A549 (cell line): Measurements from ENCODE around the gene SIGMAR1.

Experiments
- BHLHE40 ChIP-seq: IDR thresholded peaks from 2 replicates; pipeline ENCODE4 v1.6.1; 2012; ENCODE audit warnings: low read depth, low read length, inconsistent platforms
- CTCF ChIP-seq: fragments of >200 bp; sonication (Bioruptor Twin); formaldehyde crosslinking; IDR thresholded peaks from 3 replicates; pipeline ENCODE4 v1.5.1; 2016
- EP300 ChIP-seq, 2 experiments: fragments of >200 bp; sonication (Bioruptor Twin); formaldehyde crosslinking; IDR thresholded peaks; 2 replicates in 1 of 2; 3 replicates in 1 of 2; pipeline ENCODE4 v1.6.1; 2016 to 2017
- JUNB ChIP-seq: fragments of >200 bp; sonication (Bioruptor Twin); formaldehyde crosslinking; IDR thresholded peaks from 2 replicates; pipeline ENCODE4 v1.6.1; 2016
- MAZ ChIP-seq: fragments of 150-350 bp; IDR thresholded peaks from 2 replicates; pipeline ENCODE4 v1.6.1; 2014; ENCODE audit warnings: antibody characterized with exemption, low read depth, low read length, borderline replicate concordance
- POLR2AphosphoS2 ChIP-seq: conservative IDR thresholded peaks from 2 replicates; pipeline ENCODE4 v1.6.1; 2012; ENCODE audit warnings: low read length, improper control_type of control experiment, inconsistent platforms
- REST ChIP-seq: fragments of 200-600 bp; sonication (generic); IDR thresholded peaks from 2 replicates; pipeline ENCODE4 v1.6.1; 2016; ENCODE audit warnings: antibody characterized with exemption, mild to moderate bottlenecking, moderate library complexity

- TF ChIP-seq CTCF (no peak), JUNB (no peak), MAZ (no peak), POLR2AphosphoS2 (no peak), EP300 (IDR thresholded peaks at IDR 0.05) (no peak), REST (no peak), BHLHE40 (no peak)
These were observed 33.7 kb upstream of the SIGMAR1 start for GRCh38 chr9:34671307-34671706.
